Daoy (cell line): ENCODE results near the gene BIRC2. TPM values are rescaled to one million over a fixed set of nuclear protein-coding genes. Genes with fewer than 3 reads are reported as not detected.
A peak's percentile ranks its signal among the peaks of the same experiment; 100 is the strongest.
"Not testable (repeated sequence)": the region's sequence is repeated elsewhere in the genome, so short reads cannot be mapped to it uniquely, and the experiment has no call there.

Source experiments
- DNase-seq: peaks from one replicate; pipeline ENCODE4 v3.0.0-alpha.2; 2015; ENCODE audit warnings: low read depth
- total RNA-seq: library from RNA; depleted of rRNA; stranded (reverse); fragments of >200 nt; shearing (Covaris generic); gene quantifications from 2 replicates; pipeline ENCODE4 v1.2.3, GENCODE V29; 2014; rRNA removed

The BIRC2 gene
- total RNA-seq: 73.1 and 105 TPM in 2 replicates

DNA sequence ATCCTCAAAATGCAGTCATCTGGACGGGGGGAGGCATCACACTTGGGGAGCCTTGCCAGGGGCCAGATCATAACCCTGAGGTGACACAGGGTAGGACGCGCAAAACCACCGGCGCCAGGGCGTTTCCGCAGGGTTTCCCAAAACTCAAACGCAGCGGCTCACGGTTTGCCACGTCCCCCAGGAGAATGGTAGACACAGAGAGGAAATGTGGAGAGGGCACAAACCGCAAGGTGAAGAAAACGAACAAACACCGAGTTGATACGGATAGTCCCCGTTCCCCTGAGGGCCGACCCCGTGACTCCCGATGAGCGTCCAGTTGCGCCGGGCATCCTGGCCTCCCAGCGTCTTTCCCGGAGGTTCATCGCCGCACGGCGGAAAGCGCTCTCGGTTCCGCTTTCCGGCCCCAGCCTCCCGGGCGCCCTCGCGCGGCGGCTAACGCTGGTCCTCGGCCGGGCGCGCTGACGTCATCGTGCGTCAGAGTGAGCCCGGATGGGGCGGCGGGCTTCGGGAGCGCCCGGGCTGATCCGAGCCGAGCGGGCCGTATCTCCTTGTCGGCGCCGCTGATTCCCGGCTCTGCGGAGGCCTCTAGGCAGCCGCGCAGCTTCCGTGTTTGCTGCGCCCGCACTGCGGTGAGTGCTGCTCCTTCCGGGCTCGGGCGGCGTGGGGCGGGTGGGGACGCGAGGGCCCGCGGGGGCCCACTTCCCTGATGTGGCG, at the start of gene BIRC2:
Gene BIRC2, plus strand, starts transcription at position 467 of the 714 bp plus-strand sequence. CDS start 2,641 bp downstream, outside the sequence.
- peak; percentile 96 for DNase-seq

DNA sequence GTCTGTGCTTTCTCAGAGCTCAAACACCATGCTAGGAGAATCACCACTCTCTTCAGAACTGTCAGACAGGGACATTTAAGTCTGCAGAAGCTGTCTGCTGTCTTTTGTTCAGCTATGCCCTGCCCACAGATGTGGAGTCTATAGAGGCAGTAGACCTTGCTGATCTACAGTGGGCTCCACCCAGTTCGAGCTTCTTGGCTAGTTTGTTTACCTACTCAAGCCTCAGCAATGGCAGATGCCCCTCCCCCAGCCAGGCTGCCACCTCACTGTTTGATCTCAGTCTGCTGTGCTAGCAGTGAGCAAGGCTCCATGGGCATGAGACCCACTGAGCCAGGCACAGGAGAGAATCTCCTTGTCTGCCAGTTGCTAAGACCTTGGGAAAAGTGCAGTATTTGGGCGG, 46.2 kb upstream of the BIRC2 start:
- DNase-seq: not testable (repeated sequence)

DNA sequence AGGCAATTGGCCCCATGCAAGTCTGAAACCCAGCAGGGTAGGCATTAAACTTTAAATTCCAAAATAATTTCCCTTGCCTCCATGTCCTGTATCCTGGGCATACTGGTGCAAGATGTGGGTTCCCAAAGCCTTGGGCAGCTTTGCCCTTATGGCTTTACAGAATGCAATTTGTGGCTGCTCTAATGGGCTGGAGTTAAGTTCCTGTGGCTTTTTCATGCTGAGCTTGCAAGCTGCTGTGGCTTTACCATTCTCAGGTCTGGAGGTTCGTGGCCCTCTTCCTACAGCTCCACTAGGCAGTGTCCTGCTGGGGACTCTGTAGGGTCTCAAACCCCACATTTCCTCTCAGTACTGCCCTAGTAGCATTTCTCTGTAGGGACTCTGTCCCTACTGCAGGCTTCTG, 44.8 kb upstream of the BIRC2 start:
- no peak for DNase-seq

- no peak for DNase-seq
Observed at GRCh38 chr11:102304686-102305085, 42.3 kb upstream of the BIRC2 start.

GRCh38 chr11:102305352-102306047, 41.5 kb upstream of the BIRC2 start:
- no peak for DNase-seq

DNA sequence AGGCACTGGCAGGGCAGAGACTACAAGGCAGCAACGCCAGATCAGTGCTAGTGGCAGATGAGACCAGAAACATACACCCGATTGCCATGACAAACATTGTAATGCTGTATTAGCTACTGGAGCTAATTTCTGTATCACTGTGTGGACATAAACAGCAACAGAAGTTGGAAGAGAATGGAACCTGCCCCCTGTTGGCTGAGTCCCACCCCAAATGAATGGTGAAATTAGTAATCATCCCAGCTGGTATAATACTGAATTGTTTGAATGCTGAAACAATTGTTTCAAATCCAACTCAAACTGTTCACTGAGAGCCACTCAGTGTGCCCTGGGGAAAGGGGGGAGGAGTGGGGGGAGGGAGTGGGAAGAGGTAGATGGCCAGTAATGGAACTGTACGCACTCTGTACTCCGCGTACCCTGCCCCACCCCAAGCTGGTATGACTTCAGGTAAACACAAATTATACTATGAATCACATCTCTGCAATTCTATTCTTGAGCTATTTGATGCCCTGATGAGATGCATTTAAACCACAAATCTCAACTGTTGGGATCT, 40.9 kb upstream of the BIRC2 start:
- peak; percentile 54 for DNase-seq

DNA sequence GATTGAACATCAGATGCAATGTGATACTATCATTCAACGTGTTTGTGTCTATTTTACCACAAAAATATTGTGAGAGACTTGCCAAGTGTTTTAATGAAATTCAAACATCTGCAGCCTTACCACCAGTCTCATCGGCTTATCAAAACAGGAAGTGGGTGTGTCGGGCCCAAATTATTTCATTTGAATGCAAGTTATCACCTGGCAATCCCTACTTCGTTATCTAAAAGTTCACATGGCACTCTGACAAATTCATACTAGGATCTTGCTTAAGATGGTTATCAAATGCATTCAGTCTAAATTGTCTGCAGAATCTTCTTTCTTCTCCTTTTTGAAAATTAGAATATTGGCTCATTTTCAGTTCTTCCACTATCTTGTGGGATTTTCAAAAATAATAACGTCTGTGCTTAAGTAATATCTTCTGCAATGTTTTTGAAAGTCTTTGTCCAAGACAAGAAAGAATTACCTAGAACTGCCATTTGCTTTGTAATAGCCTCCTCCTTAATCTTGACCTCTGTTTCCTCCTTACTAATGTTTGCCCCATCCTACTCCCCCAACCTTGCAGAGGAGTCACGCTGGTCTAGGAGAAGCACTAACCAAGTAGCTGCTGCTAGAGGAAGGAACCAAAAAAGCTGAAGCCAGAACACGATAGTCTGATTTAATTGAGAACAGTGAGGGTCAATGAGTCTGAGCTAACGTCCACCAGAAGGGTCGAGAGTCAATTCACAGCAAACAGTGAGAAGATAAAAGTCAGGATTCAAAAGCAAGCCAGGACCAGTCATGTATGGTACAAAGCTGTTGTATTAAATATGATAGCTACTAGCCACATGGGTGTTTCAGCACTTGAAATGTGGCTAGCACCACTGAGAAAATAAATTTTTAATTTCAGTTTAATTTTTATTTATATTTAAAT, 39.9 kb upstream of the BIRC2 start:
- DNase-seq: no peak

- no peak for DNase-seq
Observed at GRCh38 chr11:102307727-102308038, 39.3 kb upstream of the BIRC2 start.

- DNase-seq: no peak
Observed at GRCh38 chr11:102309621-102310541, 37.1 kb upstream of the BIRC2 start.

DNA sequence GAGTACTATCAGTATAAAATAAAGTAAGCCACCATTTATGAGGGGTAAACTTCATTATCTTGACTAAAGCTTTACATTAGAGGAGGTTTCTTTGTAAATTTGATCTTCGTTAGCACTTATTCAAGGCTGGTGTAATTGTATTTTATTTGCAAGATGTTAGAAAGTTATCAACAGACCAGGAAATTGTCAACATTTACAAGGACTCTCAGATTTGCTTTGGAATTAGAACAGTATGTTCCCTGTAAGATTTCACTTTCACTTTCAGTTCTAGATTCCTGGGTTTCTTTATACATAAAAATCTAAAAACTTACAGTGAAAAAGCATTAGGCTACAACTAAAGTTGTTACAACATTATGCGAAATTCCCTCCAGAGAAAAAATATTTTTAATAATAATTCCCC, 34.3 kb upstream of the BIRC2 start:
- no peak for DNase-seq

DNA sequence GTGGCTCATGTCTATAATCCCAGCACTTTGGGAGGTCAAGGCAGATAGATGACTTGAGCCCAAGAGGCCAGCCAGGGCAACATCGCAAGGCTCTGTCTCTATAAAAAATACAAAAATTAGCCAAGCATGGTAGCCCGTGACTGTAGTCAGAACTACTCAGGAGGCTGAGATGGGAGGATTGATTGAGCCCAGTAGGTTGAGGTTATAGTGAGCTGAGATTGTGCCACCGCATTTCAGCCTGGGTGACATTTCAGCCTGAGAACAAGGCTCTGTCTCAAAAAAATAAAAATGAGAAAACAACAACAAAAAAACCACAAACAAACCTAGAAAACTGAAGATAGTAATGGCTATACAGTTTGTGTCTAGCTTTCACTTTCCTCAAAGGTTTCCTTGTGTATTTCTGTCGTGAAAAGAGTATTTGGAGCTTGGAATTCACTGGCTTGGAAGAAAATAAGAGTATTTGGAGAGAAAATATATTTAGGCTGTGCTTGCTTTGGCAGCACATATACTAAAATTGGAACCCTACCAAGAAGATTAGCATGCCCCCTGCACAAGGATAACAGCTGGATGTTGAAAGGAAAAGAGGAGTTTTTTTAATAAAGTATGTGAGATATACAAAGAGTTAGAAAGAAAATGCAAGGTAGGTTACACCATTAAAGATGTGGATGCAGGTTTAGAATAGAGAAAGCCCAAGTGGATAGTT, 33.6 kb upstream of the BIRC2 start:
- DNase-seq: peak; percentile 27

- DNase-seq: no peak
Observed at GRCh38 chr11:102314784-102315183, 32.2 kb upstream of the BIRC2 start.

- no peak for DNase-seq
Observed at GRCh38 chr11:102316346-102316904, 30.6 kb upstream of the BIRC2 start.

DNA sequence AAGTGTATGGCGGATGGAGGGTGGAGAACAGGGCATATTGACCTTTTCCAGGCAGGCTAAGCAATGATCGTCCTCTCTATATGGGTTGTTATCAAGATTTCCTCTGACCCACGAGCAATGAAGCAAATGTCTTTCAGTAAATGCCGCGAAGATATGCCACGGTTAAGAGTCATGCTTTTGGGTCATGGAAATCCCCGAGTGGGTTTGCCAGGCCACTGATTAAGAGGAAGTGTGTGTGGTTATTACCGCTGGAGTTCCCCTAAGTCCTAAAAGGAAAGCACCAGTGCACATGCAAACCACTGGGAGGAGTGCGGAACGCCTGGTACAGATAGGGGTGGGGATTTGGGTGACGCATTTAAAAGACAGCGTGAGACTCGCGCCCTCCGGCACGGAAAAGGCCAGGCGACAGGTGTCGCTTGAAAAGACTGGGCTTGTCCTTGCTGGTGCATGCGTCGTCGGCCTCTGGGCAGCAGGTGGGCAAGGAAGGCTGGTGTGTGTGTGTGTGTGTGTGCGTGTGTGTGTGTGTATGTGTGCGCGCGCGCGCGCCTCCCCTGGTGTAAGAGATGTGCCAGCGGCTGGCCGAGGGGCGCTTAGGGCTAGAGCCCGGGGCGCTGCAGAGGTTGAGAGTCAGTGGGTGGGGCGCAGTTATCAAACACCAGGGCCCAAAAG, 29.8 kb upstream of the BIRC2 start, which contains the start of gene BIRC3:
Gene BIRC3, plus strand, starts transcription at position 386 of the 669 bp plus-strand sequence. CDS start 7,026 bp downstream, outside the sequence.
- DNase-seq: peak; percentile 94

DNA sequence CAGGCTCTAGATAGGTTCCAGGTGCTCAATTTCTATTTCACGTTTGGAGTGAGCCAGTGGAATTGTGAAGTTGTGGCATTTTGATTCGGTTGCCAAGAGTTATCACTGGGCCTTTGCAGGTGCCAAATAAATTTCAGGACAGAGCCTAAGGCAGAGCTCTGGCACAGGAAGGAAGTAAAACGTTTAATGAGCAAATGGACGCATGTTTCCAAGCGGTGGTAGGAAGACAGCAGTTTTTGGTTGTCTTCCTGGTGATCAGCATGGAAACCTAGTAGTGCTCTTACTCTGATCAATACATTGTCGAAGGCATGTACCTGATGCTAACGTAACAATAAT, 29.3 kb upstream of the BIRC2 start:
- DNase-seq: no peak

- peak; percentile 68 for DNase-seq
Observed at GRCh38 chr11:102318469-102318868, 28.5 kb upstream of the BIRC2 start.

GRCh38 chr11:102319544-102319943, 27.5 kb upstream of the BIRC2 start:
- no peak for DNase-seq

DNA sequence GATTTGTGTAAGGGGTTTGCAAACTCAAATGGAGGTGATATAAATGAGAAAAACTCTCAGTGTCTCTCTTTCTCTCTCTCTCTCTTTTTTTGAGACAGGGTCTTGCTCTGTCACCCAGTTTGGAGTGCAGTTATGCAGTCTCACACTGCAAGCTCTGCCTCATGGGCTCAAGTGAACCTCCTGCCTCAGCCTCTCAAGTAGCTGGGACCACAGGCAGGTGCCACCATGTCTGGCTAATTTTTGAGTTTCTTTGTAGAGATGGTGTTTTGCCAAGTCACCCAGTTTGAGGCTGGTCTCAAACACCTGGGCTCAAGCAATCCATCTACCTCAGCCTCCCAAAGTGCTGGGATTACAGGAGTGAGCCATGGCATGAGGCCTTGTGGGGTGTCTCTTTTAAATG, 26.8 kb upstream of the BIRC2 start:
- no peak for DNase-seq

DNA sequence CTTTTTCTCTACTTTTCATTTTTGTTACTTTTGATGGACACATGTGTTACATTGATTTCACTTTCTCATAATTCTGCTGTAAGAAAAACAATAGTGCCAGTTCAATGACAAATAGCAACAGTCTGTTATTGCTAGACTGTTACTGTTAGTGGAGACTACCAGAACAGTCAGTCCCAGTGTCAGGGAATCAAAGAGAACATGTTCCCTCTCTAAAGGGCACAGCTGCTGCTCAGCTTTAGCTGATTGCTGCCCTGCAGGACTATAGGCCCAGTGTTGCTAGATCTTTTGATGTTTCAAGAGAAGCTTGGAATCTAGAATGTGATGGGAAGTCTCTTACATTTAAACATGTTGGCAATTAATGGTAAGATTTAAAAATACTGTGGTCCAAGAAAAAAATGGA, 26.3 kb upstream of the BIRC2 start:
- DNase-seq: no peak

GRCh38 chr11:102322560-102322959, 24.5 kb upstream of the BIRC2 start:
- no peak for DNase-seq
